Nephron (organoid): ENCODE data around the gene APC.

ENCODE experiments used
- H3K27ac Mint-ChIP-seq, 3 experiments: 2 replicates each; pipeline ENCODE4 v1.8.0; 2020; ENCODE audit warnings: mixed read lengths in 3 of 3, mild to moderate bottlenecking in 2 of 3, moderate library complexity in 1 of 3
- H3K27me3 Mint-ChIP-seq: 2 replicates; pipeline ENCODE4 v1.8.0; 2021; ENCODE audit warnings: low read depth, mild to moderate bottlenecking, moderate library complexity, mixed read lengths
- H3K36me3 Mint-ChIP-seq: 2 replicates; pipeline ENCODE4 v1.8.0; 2020; ENCODE audit warnings: low read depth, mixed read lengths
- H3K4me1 Mint-ChIP-seq: 2 replicates; pipeline ENCODE4 v1.8.0; 2020; ENCODE audit warnings: mixed read lengths
- H3K4me3 Mint-ChIP-seq, 3 experiments: 2 replicates each; pipeline ENCODE4 v1.8.0; 2020; ENCODE audit warnings: mild to moderate bottlenecking in 3 of 3, mixed read lengths in 3 of 3, moderate library complexity in 2 of 3
- H3K9me3 Mint-ChIP-seq: 2 replicates; pipeline ENCODE4 v1.8.0; 2020; ENCODE audit warnings: mixed read lengths
- CTCF ChIP-seq, 3 experiments: fragments of 200-600 bp; sonication (generic); IDR thresholded peaks; one replicate each; pipeline ENCODE4 v1.5.0; 2021; ENCODE audit warnings: antibody characterized with exemption in 3 of 3; ENCODE audit not compliant: unreplicated experiment in 3 of 3

APC gene

GRCh38 chr5:112720576-112720975 lies 17.1 kb upstream of the APC start:
- Mint-ChIP-seq H3K4me3 (no peak overlapping the region), H3K9me3 (peaks cover 5% of the 10 kb centered on the region), H3K27ac (no peak overlapping the region)

DNA sequence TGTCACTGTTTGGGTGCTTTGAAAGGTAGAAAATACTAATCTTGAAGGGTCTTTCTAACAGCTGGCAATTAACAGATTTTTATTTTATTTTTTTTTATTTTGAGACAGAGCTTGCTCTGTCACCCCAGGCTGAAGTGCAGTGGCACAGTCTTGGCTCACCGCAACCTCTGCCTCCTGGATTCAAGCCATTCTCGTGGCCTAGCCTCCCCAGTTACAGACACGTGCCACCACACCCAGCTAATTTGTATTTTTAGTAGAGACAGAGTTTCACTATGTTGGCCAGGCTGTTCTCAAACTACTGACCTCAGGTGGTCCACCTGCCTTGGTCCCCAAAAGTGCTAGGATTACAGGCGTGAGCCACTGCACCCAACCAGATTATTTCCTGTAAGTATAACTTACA lies 12.8 kb upstream of the APC start:
- no peak for TF ChIP-seq CTCF (IDR thresholded peaks at IDR 0.05; ENCODE audit: unreplicated experiment in 3 of 3)
- Mint-ChIP-seq H3K27me3 (no peaks in the 10 kb centered on the region), H3K27ac (no peak overlapping the region), H3K4me3 (no peak overlapping the region), H3K9me3 (no peaks in the 10 kb centered on the region), H3K4me1 (no peaks in the 10 kb centered on the region), H3K36me3 (peaks cover 16% of the 10 kb centered on the region)

More at GRCh38 chr5:112720576-112720975, 17.1 kb upstream of the APC start:
- H3K4me1 Mint-ChIP-seq = no peaks in the 10 kb centered on the region
- H3K27me3 Mint-ChIP-seq = no peaks in the 10 kb centered on the region
- H3K36me3 Mint-ChIP-seq = peaks cover 23% of the 10 kb centered on the region
- TF ChIP-seq CTCF (IDR thresholded peaks at IDR 0.05; ENCODE audit: unreplicated experiment in 3 of 3) = no peak

GRCh38 chr5:112729630-112730029 lies 8.1 kb upstream of the APC start:
- no peak for TF ChIP-seq CTCF (IDR thresholded peaks at IDR 0.05; ENCODE audit: unreplicated experiment in 3 of 3)
- H3K36me3 Mint-ChIP-seq = peaks cover 8% of the 10 kb centered on the region
- no peaks in the 10 kb centered on the region for H3K9me3 Mint-ChIP-seq
- H3K4me1 Mint-ChIP-seq = no peaks in the 10 kb centered on the region
- no peak overlapping the region for H3K4me3 Mint-ChIP-seq
- H3K27me3 Mint-ChIP-seq = no peaks in the 10 kb centered on the region
- H3K27ac Mint-ChIP-seq = no peak overlapping the region

DNA sequence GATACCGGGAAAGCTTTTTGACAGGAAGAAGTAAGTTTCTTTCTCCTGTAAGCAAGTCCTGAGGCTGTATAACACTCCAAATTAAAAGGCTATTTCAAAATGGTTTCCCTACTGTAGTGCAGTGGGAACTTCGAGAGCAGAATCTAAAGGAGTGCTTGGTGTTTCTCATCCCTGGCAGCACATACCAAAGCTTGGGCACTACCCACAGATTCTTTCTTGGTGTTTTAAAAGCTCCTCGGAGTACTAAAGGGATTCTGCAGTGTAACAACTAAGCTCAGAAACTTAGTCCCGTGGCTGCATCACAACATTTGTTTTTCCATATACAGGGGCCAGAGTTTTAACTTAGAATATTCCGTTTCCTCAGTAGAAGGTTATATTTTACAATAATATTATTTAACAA lies 5.6 kb upstream of the APC start:
- H3K4me1 Mint-ChIP-seq = no peaks in the 10 kb centered on the region
- TF ChIP-seq CTCF (IDR thresholded peaks at IDR 0.05; ENCODE audit: unreplicated experiment in 3 of 3) = no peak
- no peaks in the 10 kb centered on the region for H3K36me3 Mint-ChIP-seq
- H3K4me3 Mint-ChIP-seq = no peak overlapping the region
- peak overlapping the region in 1 of 3 experiments; percentile 76 for H3K27ac Mint-ChIP-seq
- H3K27me3 Mint-ChIP-seq = no peaks in the 10 kb centered on the region
- no peaks in the 10 kb centered on the region for H3K9me3 Mint-ChIP-seq

GRCh38 chr5:112733586-112733985 lies 4.1 kb upstream of the APC start:
- H3K4me1 Mint-ChIP-seq = peaks cover 12% of the 10 kb centered on the region
- no peaks in the 10 kb centered on the region for H3K9me3 Mint-ChIP-seq
- no peak overlapping the region for H3K4me3 Mint-ChIP-seq
- H3K27ac Mint-ChIP-seq = peak overlapping the region in 1 of 3 experiments; percentile 4
- H3K36me3 Mint-ChIP-seq = no peaks in the 10 kb centered on the region
- H3K27me3 Mint-ChIP-seq = no peaks in the 10 kb centered on the region
- no peak for TF ChIP-seq CTCF (IDR thresholded peaks at IDR 0.05; ENCODE audit: unreplicated experiment in 3 of 3)

DNA sequence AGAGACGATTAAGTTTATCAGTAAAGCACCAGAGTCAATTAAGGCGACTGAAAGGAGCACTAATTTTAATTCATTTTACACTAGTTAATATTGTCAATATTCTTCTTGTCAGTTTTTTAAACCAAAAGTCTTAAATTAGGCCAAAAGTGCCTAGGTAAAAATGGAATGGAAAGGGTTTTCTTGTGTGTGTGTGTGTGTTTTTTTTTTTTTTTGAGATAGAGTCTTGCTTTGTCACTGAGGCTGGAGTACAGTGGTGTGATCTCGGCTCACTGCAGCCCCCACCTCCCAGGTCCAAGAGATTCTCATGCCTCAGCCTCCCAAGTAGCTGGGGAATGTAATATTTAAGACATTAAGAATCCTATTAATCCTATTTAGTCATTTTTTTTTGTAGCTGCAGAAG lies 3.1 kb upstream of the APC start:
- no peak for TF ChIP-seq CTCF (IDR thresholded peaks at IDR 0.05; ENCODE audit: unreplicated experiment in 3 of 3)
- Mint-ChIP-seq H3K27me3 (no peaks in the 10 kb centered on the region), H3K27ac (no peak overlapping the region), H3K4me3 (no peak overlapping the region), H3K36me3 (no peaks in the 10 kb centered on the region), H3K9me3 (no peaks in the 10 kb centered on the region), H3K4me1 (peaks cover 12% of the 10 kb centered on the region)
